SK-N-SH (cell line): Measurements from ENCODE around the gene CD33.

Experiments
- CHD2 ChIP-seq: fragments of 150-350 bp; IDR thresholded peaks from 2 replicates; pipeline ENCODE4 v1.6.1; 2018; ENCODE audit warnings: low read length; ENCODE audit not compliant: partially characterized antibody
- CTCF ChIP-seq: fragments of 200-600 bp; sonication (generic); IDR thresholded peaks from 2 replicates; pipeline ENCODE4 v1.6.1; 2017; ENCODE audit warnings: antibody characterized with exemption, mild to moderate bottlenecking, moderate library complexity
- PBX3 ChIP-seq: IDR thresholded peaks from 2 replicates; pipeline ENCODE4; 2012
- USF1 ChIP-seq: IDR thresholded peaks from 2 replicates; pipeline ENCODE4 v1.4.0; 2012; ENCODE audit warnings: low read depth, borderline replicate concordance

- TF ChIP-seq CHD2 (no peak), USF1 (no peak), PBX3 (no peak), CTCF (no peak)
Observed at GRCh38 chr19:51183629-51184028, 41.3 kb upstream of the CD33 start.
